Measurements from ENCODE around the gene FAN1.
"Not testable (repeated sequence)": the region's sequence is repeated elsewhere in the genome, so short reads cannot be mapped to it uniquely, and the experiment has no call there.

FAN1 gene

DNA sequence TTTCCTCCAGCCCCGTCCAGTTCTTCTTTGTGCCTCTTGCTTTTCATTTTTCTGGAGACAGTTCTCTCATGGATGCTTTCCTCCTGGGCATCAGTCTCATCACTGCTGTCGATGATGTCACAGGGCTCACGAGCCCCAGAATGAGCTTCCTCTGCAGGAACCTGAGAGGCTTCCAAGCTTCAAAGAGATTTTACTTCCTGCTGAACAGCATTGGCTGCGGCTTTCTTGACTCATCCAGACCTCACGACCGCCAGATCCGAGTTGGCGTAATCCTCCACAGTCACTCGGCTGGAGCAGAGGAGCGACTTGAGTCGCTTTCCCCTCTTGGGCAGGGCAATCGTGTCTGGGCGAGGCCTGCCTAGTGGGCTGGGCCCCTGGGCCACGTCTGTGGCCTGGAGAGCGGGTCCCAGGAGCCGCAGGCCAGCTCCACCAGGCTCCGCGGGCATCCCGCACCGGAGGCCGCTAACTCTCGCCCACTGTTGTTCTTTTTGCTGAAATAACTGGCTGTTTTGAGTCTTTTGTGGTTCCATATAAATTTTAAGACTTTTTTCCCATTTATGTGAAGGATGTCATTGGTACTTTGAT, 20.8 kb upstream of the FAN1 start:
- no peaks in the 10 kb centered on the region for H3K4me1 ChIP-seq (ENCODE audit: insufficient read depth, insufficient read length)
- H3K36me3 ChIP-seq (ENCODE audit: insufficient read depth, insufficient read length, low read length) = no peaks in the 10 kb centered on the region
- no peak for TF ChIP-seq SUZ12 (IDR thresholded peaks at IDR 0.05; ENCODE audit: extremely low read depth, insufficient read depth, insufficient read length)
- no peak for TF ChIP-seq YY1 (IDR thresholded peaks at IDR 0.05; ENCODE audit: insufficient read depth, insufficient read length)
- TF ChIP-seq ZNF274 (IDR thresholded peaks at IDR 0.05; ENCODE audit: low read depth, low read length) = no peak
- DNase-seq (ENCODE audit: low read depth, low spot score) = no peak
- no peaks in the 10 kb centered on the region for H3K9me3 ChIP-seq (ENCODE audit: insufficient read depth, low read length)
- no peak overlapping the region for H3K9ac ChIP-seq (ENCODE audit: insufficient read length, low read depth)
- H3K27me3 ChIP-seq (ENCODE audit: insufficient read depth, insufficient read length) = no peaks in the 10 kb centered on the region
- H3K4me3 ChIP-seq (ENCODE audit: insufficient read length, low read depth) = no peak overlapping the region

DNA sequence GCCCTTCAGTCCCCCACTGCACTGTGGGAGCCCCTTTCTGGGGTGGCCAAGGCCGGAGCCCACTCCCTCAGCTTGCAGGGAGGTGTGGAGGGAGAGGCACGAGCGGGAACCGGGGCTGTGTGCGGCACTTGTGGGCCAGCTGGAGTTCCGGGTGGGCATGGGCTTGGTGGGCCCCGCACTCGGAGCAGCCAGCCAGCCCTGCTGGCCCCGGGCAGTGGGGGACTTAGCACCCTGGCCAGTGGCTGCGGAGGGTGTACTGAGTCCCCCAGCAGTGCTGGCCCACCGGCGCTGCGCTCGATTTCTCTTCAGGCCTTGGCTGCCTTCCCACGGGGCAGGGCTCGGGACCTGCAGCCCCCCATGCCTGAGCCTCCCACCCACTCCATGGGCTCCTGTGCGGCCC, 20.0 kb upstream of the FAN1 start:
- not testable (repeated sequence) for H3K4me3 ChIP-seq (ENCODE audit: insufficient read length, low read depth); DNase-seq (ENCODE audit: low read depth, low spot score); H3K9ac ChIP-seq (ENCODE audit: insufficient read length, low read depth); H3K36me3 ChIP-seq (ENCODE audit: insufficient read depth, insufficient read length, low read length); H3K9me3 ChIP-seq (ENCODE audit: insufficient read depth, low read length); H3K27me3 ChIP-seq (ENCODE audit: insufficient read depth, insufficient read length); H3K4me1 ChIP-seq (ENCODE audit: insufficient read depth, insufficient read length)

DNA sequence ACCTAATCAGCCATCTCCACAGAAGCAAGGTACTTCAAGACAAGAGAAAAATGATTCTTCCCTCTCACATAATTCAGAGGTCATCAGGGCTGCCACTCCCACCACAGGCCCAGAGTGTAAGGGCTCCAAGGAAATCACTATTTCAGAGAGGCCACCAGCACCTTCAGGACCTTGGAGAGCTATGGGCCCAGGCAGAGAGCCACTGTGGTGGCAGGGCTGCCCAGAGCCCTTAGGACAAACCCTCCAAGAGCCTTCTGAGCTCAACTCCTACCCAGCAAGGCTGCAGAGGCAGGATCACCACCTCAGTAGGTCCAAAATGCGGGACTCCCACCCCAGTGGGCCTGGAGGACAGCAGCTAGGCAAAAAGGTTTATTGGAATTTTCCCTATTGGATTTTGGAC, 17.9 kb upstream of the FAN1 start:
- Histone ChIP-seq H3K36me3 (ENCODE audit: insufficient read depth, insufficient read length, low read length) (no peaks in the 10 kb centered on the region), H3K4me1 (ENCODE audit: insufficient read depth, insufficient read length) (no peaks in the 10 kb centered on the region), H3K9ac (ENCODE audit: insufficient read length, low read depth) (no peak overlapping the region), H3K9me3 (ENCODE audit: insufficient read depth, low read length) (no peaks in the 10 kb centered on the region), H3K27me3 (ENCODE audit: insufficient read depth, insufficient read length) (no peaks in the 10 kb centered on the region), H3K4me3 (ENCODE audit: insufficient read length, low read depth) (no peak overlapping the region)
- DNase-seq (ENCODE audit: low read depth, low spot score) = no peak
- no peak for TF ChIP-seq YY1 (IDR thresholded peaks at IDR 0.05; ENCODE audit: insufficient read depth, insufficient read length)
- no peak for TF ChIP-seq ZNF274 (IDR thresholded peaks at IDR 0.05; ENCODE audit: low read depth, low read length)
- no peak for TF ChIP-seq SUZ12 (IDR thresholded peaks at IDR 0.05; ENCODE audit: extremely low read depth, insufficient read depth, insufficient read length)

DNA sequence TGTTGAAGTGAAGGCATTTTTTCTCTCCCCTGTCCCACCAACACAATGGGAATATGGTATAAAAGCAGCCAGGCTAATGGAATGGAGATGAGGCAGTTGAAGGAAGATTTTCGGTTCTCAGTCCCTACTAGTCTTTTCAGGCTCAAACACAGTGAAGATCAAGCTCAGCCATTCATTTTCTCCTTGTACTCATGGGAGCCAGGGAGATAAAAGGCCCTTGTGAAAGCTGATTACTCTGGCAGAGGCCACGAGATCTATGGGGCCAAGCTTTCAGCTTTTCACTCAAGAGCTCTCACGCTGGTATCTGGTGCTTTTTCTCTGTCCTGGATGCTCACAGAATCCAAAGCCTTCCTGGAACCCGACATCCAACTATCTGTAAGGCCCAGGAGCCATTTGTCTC, 14.5 kb upstream of the FAN1 start:
- TF ChIP-seq ZNF274 (IDR thresholded peaks at IDR 0.05; ENCODE audit: low read depth, low read length) (no peak), SUZ12 (IDR thresholded peaks at IDR 0.05; ENCODE audit: extremely low read depth, insufficient read depth, insufficient read length) (no peak), YY1 (IDR thresholded peaks at IDR 0.05; ENCODE audit: insufficient read depth, insufficient read length) (no peak)
- H3K9ac ChIP-seq (ENCODE audit: insufficient read length, low read depth) = no peak overlapping the region

DNA sequence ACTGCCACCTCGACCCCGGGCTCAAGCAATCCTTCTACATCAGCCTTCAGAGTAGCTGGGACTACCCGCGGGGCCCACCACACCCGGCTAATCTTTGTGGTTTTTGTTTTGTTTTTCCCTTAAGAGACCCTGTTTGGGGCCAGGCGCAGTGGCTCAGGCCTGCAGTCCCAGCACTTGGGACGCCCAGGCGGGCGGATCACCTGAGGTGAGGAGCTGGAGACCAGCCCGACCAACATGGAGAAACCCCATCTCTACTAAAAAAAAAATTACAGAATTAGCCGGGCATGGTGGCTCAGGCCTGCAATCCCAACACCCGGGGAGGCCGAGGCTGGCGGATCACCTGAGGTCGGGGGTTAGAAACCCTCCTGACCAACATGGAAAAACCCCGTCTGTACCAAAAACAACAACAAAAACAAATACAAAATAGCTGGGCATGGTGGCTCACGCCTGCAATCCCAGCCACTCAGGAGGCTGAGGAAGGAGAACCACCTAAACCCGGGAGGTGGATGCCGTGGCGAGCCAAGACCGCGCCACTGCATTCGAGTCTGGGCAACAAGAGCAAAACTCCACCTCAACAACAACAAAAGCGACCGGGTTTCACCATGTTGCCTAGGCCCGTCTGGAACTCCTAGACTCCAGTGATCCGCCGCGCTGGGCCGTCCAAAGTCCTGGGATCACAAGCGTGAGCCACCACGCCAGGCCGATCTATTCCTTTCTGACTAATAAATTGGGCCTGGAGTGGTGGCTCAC, 8.1 kb upstream of the FAN1 start:
- H3K9ac ChIP-seq (ENCODE audit: insufficient read length, low read depth) = no peak overlapping the region
- H3K27me3 ChIP-seq (ENCODE audit: insufficient read depth, insufficient read length) = no peaks in the 10 kb centered on the region
- H3K36me3 ChIP-seq (ENCODE audit: insufficient read depth, insufficient read length, low read length) = no peaks in the 10 kb centered on the region
- H3K4me3 ChIP-seq (ENCODE audit: insufficient read length, low read depth) = no peak overlapping the region
- DNase-seq (ENCODE audit: low read depth, low spot score) = no peak
- no peak for TF ChIP-seq YY1 (IDR thresholded peaks at IDR 0.05; ENCODE audit: insufficient read depth, insufficient read length)
- no peak for TF ChIP-seq SUZ12 (IDR thresholded peaks at IDR 0.05; ENCODE audit: extremely low read depth, insufficient read depth, insufficient read length)
- TF ChIP-seq ZNF274 (IDR thresholded peaks at IDR 0.05; ENCODE audit: low read depth, low read length) = no peak
- H3K9me3 ChIP-seq (ENCODE audit: insufficient read depth, low read length) = no peaks in the 10 kb centered on the region
- no peaks in the 10 kb centered on the region for H3K4me1 ChIP-seq (ENCODE audit: insufficient read depth, insufficient read length)

More for the DNA sequence above, 14.5 kb upstream of the FAN1 start:
- Histone ChIP-seq H3K4me1 (ENCODE audit: insufficient read depth, insufficient read length) (no peaks in the 10 kb centered on the region), H3K4me3 (ENCODE audit: insufficient read length, low read depth) (no peak overlapping the region), H3K36me3 (ENCODE audit: insufficient read depth, insufficient read length, low read length) (no peaks in the 10 kb centered on the region), H3K9me3 (ENCODE audit: insufficient read depth, low read length) (no peaks in the 10 kb centered on the region), H3K27me3 (ENCODE audit: insufficient read depth, insufficient read length) (no peaks in the 10 kb centered on the region)
- DNase-seq (ENCODE audit: low read depth, low spot score) = no peak

DNA sequence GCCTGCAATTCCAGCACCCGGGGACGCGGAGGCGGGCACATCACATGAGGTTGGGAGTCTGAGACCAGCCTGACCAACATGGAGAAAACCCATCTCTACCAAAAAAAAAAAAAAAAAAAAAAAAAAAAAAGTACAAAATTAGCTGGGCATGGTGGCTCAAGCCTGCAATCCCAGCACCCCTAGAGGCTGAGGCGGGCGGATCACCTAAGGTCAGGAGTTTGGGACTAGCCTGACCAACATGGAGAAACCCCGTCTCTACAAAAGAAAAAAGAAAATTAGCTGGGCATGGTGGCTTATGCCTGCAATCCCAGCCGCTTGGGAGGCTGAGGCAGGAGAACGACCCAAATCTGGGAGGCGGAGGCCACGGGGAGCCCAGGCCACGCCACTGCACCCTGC, 7.5 kb upstream of the FAN1 start:
- no peak for DNase-seq (ENCODE audit: low read depth, low spot score)
- TF ChIP-seq SUZ12 (IDR thresholded peaks at IDR 0.05; ENCODE audit: extremely low read depth, insufficient read depth, insufficient read length) (no peak), ZNF274 (IDR thresholded peaks at IDR 0.05; ENCODE audit: low read depth, low read length) (no peak), YY1 (IDR thresholded peaks at IDR 0.05; ENCODE audit: insufficient read depth, insufficient read length) (no peak)
- Histone ChIP-seq H3K36me3 (ENCODE audit: insufficient read depth, insufficient read length, low read length) (no peaks in the 10 kb centered on the region), H3K4me3 (ENCODE audit: insufficient read length, low read depth) (no peak overlapping the region), H3K9ac (ENCODE audit: insufficient read length, low read depth) (no peak overlapping the region), H3K4me1 (ENCODE audit: insufficient read depth, insufficient read length) (no peaks in the 10 kb centered on the region), H3K27me3 (ENCODE audit: insufficient read depth, insufficient read length) (no peaks in the 10 kb centered on the region), H3K9me3 (ENCODE audit: insufficient read depth, low read length) (no peaks in the 10 kb centered on the region)

DNA sequence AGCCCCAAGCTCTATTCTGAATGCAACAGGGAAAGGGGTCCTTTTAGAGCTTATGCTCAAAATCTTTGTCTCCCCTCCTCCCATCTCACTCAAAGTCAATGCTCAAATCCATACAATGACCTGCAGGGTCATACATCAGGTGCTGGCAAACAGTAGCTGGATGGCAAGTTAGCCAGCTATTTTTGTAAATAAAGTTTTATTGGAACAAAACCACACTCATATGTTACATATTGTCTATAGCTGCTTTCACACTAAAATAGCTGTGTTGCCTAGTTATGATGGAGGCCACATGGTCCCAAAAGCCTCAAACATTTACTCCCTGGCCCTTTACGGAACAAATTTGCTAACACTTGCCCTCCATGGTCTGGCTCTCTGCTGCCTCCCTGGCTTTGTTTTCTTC, 1.8 kb upstream of the FAN1 start:
- Histone ChIP-seq H3K9me3 (ENCODE audit: insufficient read depth, low read length) (no peaks in the 10 kb centered on the region), H3K4me1 (ENCODE audit: insufficient read depth, insufficient read length) (no peaks in the 10 kb centered on the region), H3K9ac (ENCODE audit: insufficient read length, low read depth) (no peak overlapping the region), H3K4me3 (ENCODE audit: insufficient read length, low read depth) (no peak overlapping the region), H3K27me3 (ENCODE audit: insufficient read depth, insufficient read length) (no peaks in the 10 kb centered on the region), H3K36me3 (ENCODE audit: insufficient read depth, insufficient read length, low read length) (peaks cover 20% of the 10 kb centered on the region)
- TF ChIP-seq ZNF274 (IDR thresholded peaks at IDR 0.05; ENCODE audit: low read depth, low read length) (no peak), YY1 (IDR thresholded peaks at IDR 0.05; ENCODE audit: insufficient read depth, insufficient read length) (no peak), SUZ12 (IDR thresholded peaks at IDR 0.05; ENCODE audit: extremely low read depth, insufficient read depth, insufficient read length) (no peak)
- no peak for DNase-seq (ENCODE audit: low read depth, low spot score)
